Bronchial epithelial cell (primary cell): ENCODE results near the gene NPLOC4. TPM values are rescaled to one million over a fixed set of nuclear protein-coding genes. Genes with fewer than 3 reads are reported as not detected.

Source experiments
- DNase-seq: peaks from one replicate; pipeline ENCODE4 v3.0.0-alpha.2; 2010; ENCODE audit warnings: low read depth
- FAIRE-seq: peaks from 2 replicates; lab custom pipeline; 2011; peaks lifted over from hg19 to GRCh38; lab: Jason Lieb, UNC
- H3K27me3 ChIP-seq: 2 replicates; pipeline ENCODE4 v1.5.1; 2011; ENCODE audit warnings: low read length; ENCODE audit not compliant: control insufficient read depth, insufficient read depth
- H3K36me3 ChIP-seq: 2 replicates; pipeline ENCODE4 v1.5.1; 2011; ENCODE audit warnings: low read length; ENCODE audit not compliant: control insufficient read depth, insufficient read depth
- H3K4me3 ChIP-seq: 2 replicates; pipeline ENCODE4 v1.5.1; 2011; ENCODE audit warnings: mild to moderate bottlenecking, low read depth, low read length, control low read depth
- total RNA-seq: library from RNA; depleted of rRNA; stranded (reverse); fragments of >200 nt; gene quantifications from 2 replicates; pipeline ENCODE4 v1.2.1, GENCODE V29; 2014
- TF ChIP-seq, protein P1 (sequence below): IDR thresholded peaks from 2 replicates; pipeline ENCODE4 v1.5.1; 2011; ENCODE audit warnings: mild to moderate bottlenecking, moderate library complexity, low read length, control low read depth, inconsistent platforms; ENCODE audit not compliant: insufficient read depth, severe bottlenecking

Gene NPLOC4
- total RNA-seq, 1 donor from 2014 or later = 60.0 TPM

DNA sequence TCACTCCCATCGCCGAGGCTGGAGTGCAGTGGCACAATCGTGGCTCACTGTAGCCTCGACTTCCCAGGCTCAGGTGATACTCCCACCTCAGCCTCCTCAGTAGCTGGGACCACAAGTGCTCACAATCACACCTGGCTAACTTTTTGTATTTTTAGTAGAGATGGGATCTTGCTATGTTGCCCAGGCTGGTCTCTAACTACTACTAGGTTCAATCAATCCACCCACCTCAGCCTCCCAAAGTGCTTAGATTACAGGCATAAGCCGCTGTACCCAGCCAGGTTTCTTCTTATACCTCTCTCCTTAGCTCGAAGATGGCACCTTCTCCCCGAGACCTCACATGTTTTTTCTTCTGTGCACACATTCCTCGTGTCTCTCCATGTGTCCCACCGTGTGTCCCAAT lies 3.1 kb upstream of the NPLOC4 start:
- no peaks in the 10 kb centered on the region for H3K27me3 ChIP-seq
- no peak for FAIRE-seq
- no peak overlapping the region for H3K4me3 ChIP-seq
- no peak for DNase-seq
- H3K36me3 ChIP-seq = no peaks in the 10 kb centered on the region
- TF ChIP-seq, protein P1, sequence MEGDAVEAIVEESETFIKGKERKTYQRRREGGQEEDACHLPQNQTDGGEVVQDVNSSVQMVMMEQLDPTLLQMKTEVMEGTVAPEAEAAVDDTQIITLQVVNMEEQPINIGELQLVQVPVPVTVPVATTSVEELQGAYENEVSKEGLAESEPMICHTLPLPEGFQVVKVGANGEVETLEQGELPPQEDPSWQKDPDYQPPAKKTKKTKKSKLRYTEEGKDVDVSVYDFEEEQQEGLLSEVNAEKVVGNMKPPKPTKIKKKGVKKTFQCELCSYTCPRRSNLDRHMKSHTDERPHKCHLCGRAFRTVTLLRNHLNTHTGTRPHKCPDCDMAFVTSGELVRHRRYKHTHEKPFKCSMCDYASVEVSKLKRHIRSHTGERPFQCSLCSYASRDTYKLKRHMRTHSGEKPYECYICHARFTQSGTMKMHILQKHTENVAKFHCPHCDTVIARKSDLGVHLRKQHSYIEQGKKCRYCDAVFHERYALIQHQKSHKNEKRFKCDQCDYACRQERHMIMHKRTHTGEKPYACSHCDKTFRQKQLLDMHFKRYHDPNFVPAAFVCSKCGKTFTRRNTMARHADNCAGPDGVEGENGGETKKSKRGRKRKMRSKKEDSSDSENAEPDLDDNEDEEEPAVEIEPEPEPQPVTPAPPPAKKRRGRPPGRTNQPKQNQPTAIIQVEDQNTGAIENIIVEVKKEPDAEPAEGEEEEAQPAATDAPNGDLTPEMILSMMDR = no peak

DNA sequence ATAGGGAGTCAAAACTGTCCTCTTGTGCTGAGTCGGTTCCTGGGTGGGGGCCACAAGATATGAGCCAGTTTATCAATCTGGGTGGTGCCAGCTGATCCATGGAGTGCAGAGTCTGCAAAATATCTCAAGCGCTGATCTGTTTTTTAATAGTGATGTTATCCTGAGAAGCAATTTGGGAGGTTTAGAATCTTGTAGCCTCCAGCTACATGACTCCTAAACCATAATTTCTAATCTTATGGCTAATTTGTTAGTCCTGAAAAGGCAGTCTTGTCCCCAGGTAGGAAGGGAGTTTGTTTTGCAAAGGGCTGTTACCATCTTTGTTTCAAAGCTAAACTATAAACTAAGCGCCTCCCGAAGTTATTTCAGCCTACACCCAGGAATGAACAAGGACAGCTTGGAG lies 1.8 kb upstream of the NPLOC4 start:
- no peak for FAIRE-seq
- TF ChIP-seq, protein P1 = no peak
- Histone ChIP-seq H3K36me3 (no peaks in the 10 kb centered on the region), H3K27me3 (no peaks in the 10 kb centered on the region), H3K4me3 (no peak overlapping the region)
- DNase-seq = no peak

DNA sequence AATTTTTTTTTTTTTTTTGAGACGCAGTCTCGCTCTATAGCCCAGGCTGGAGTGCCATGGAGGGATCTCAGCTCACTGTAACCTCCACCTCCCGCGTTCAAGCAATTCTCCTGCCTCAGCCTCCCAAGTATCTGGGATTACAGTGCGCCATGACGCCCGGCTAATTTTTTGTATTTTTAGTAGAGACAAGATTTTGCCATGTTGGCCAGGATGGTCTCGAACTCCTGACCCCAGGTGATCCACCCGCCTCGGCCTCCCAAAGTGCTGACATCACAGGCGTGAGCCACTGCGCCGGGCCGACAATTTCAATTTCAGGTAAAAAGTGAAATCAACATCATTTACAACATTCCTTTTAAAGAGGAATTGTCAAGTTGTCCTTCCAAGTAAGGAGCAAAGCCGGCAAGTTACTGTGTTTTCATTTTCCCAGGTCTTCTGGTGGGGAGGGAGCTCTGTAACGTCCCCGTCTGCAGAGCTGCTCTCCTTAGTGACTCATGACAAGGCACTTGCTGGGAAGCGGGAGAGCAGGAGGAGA lies 873 bp downstream of the NPLOC4 start:
- no peaks in the 10 kb centered on the region for H3K27me3 ChIP-seq
- TF ChIP-seq, protein P1 = no peak
- no peak for FAIRE-seq
- H3K4me3 ChIP-seq = peak overlapping the region; percentile 57
- DNase-seq = peak; percentile 57
- H3K36me3 ChIP-seq = peaks cover 2% of the 10 kb centered on the region

DNA sequence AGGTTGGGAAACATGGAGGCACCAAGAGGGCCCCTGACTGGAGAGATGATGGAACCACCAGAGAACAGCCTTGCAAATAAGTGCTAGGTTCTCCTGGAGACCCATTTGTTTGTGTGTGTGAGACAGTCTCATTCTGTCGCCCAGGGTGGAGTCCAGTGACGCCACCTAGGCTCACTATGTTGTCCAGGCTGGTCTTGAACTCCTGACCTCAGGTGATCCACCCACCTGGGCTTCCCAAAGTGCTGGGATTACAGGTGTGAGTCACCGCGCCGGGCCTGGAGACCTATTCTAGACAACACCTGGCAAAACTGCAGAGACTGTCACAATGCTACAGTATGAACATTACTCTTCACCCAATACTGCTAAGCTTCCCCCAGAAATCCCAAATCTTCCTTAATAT lies 1.5 kb downstream of the NPLOC4 start:
- H3K27me3 ChIP-seq = no peaks in the 10 kb centered on the region
- no peak overlapping the region for H3K4me3 ChIP-seq
- DNase-seq = peak; percentile 27
- H3K36me3 ChIP-seq = peaks cover 2% of the 10 kb centered on the region
- no peak for FAIRE-seq
- TF ChIP-seq, protein P1 = no peak

DNA sequence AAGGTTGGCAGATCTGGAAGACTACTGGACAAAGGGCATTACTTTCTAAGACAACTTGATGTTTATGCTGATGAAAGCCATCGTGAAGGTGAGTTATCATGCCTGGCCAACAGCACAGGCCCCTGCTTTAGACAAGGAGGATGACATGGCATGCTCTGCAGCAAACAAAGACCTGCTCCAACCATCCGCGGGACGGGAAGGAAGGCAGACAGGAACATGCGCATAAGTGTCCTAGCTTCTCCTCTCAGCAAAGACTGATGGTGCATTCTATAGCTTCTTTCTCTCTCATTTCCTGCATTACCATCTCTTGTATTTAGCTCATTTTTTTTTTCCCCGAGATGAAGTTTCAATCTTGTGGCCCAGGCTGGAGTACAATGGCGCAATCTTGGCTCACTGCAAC lies 5.4 kb downstream of the NPLOC4 start:
- Histone ChIP-seq H3K4me3 (no peak overlapping the region), H3K27me3 (no peaks in the 10 kb centered on the region), H3K36me3 (peaks cover 7% of the 10 kb centered on the region)
- DNase-seq (no peak), FAIRE-seq (no peak)
- TF ChIP-seq, protein P1 = no peak

DNA sequence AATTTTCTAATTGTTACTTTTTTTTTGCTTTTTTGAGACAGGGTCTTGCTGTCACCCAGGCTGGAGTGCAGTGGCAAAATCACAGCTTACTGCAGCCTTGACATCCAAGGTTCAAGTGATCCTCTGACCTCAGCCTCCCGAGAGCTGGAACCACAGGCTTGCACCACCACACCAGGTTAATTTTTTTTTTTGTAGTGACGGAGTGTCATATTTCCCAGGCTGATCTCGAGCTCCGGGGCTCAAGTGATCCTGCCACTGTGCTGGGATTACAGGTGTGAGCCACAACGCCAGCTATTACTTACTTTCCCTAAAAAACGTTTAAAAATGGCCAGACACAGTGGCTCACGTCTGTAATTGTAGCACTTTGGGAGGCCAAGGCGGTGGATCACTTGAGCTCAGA lies 6.6 kb downstream of the NPLOC4 start:
- H3K27me3 ChIP-seq = no peaks in the 10 kb centered on the region
- DNase-seq (no peak), FAIRE-seq (no peak)
- H3K36me3 ChIP-seq = peaks cover 10% of the 10 kb centered on the region
- TF ChIP-seq, protein P1 = no peak
- H3K4me3 ChIP-seq = no peak overlapping the region
